DMS114 treated with DMSO at 0.1 percent for 48 hours (cell line): ENCODE data around the gene LSAMP.
"Not testable (repeated sequence)": the region's sequence is repeated elsewhere in the genome, so short reads cannot be mapped to it uniquely, and the experiment has no call there.

ENCODE experiments used
- DNase-seq: peaks from one replicate; lab custom pipeline; 2025; ENCODE audit not compliant: unreplicated experiment; lab: John Stamatoyannopoulos, UW

LSAMP gene

GRCh38 chr3:115855911-115856310 lies 589.4 kb downstream of the LSAMP start:
- no peak for DNase-seq

- no peak for DNase-seq
Measured at GRCh38 chr3:115853104-115853503, 592.2 kb downstream of the LSAMP start.

GRCh38 chr3:115852278-115852677 lies 593.0 kb downstream of the LSAMP start:
- DNase-seq: no peak

GRCh38 chr3:115851571-115851970 lies 593.7 kb downstream of the LSAMP start:
- DNase-seq: no peak

GRCh38 chr3:115848641-115849040 lies 596.6 kb downstream of the LSAMP start:
- DNase-seq: no peak

- no peak for DNase-seq
Measured at GRCh38 chr3:115845986-115846385, 599.3 kb downstream of the LSAMP start.

- DNase-seq: not testable (repeated sequence)
Measured at GRCh38 chr3:115844729-115845128, 600.6 kb downstream of the LSAMP start.

- DNase-seq: no peak
Measured at GRCh38 chr3:115843206-115843605, 602.1 kb downstream of the LSAMP start.

GRCh38 chr3:115839246-115839645 lies 606.0 kb downstream of the LSAMP start:
- DNase-seq: no peak

- DNase-seq: no peak
Measured at GRCh38 chr3:115838786-115839185, 606.5 kb downstream of the LSAMP start.

- DNase-seq: peak; percentile 5
Measured at GRCh38 chr3:115836944-115837343, 608.3 kb downstream of the LSAMP start.

GRCh38 chr3:115835946-115836345 lies 609.3 kb downstream of the LSAMP start:
- DNase-seq: no peak

- DNase-seq: no peak
Measured at GRCh38 chr3:115834068-115834467, 611.2 kb downstream of the LSAMP start.

- DNase-seq: no peak
Measured at GRCh38 chr3:115833074-115833473, 612.2 kb downstream of the LSAMP start.

- no peak for DNase-seq
Measured at GRCh38 chr3:115832265-115832664, 613.0 kb downstream of the LSAMP start.

GRCh38 chr3:115831864-115832263 lies 613.4 kb downstream of the LSAMP start:
- no peak for DNase-seq

GRCh38 chr3:115830764-115831395 lies 614.4 kb downstream of the LSAMP start:
- no peak for DNase-seq

- DNase-seq: no peak
Measured at GRCh38 chr3:115828401-115828800, 616.9 kb downstream of the LSAMP start.

- no peak for DNase-seq
Measured at GRCh38 chr3:115827495-115827894, 617.8 kb downstream of the LSAMP start.

GRCh38 chr3:115825046-115825445 lies 620.2 kb downstream of the LSAMP start:
- DNase-seq: no peak

- DNase-seq: no peak
Measured at GRCh38 chr3:115823083-115823482, 622.2 kb downstream of the LSAMP start.

- no peak for DNase-seq
Measured at GRCh38 chr3:115822579-115822978, 622.7 kb downstream of the LSAMP start.

- DNase-seq: peak; percentile 67
Measured at GRCh38 chr3:115819785-115820384, 625.4 kb downstream of the LSAMP start.
